Measurements from ENCODE around the gene AFF3. TPM values are rescaled to one million over a fixed set of nuclear protein-coding genes. Genes with fewer than 3 reads are reported as not detected.

Gene AFF3
- total and polyA plus RNA-seq, 5 donors = 4.0 to 22.0 (median 17.8) TPM

GRCh38 chr2:99555404-99555803 lies 587.0 kb downstream of the AFF3 start:
- no peak for ATAC-seq
- H3K9me3 ChIP-seq (ENCODE audit: control insufficient read depth, low read length) = no peaks in the 10 kb centered on the region
- H3K4me1 ChIP-seq (ENCODE audit: control insufficient read depth, insufficient read depth, low read length) = no peaks in the 10 kb centered on the region
- no peak for DNase-seq
- no peak overlapping the region for H3K27ac ChIP-seq (ENCODE audit: low read length)
- WGBS = 75% methylated on average over 2 of the region's 2 CpGs
- intact Hi-C loops (cut with DNase I) = loop anchor here (5.0 kb wide), 3 partner anchors 687 to 702 kb away; no protein-coding TSS in a partner anchor
- no peak overlapping the region for H3K4me3 ChIP-seq (ENCODE audit: low read length)
- no peaks in the 10 kb centered on the region for H3K27me3 ChIP-seq (ENCODE audit: control insufficient read depth, insufficient read depth)

DNA sequence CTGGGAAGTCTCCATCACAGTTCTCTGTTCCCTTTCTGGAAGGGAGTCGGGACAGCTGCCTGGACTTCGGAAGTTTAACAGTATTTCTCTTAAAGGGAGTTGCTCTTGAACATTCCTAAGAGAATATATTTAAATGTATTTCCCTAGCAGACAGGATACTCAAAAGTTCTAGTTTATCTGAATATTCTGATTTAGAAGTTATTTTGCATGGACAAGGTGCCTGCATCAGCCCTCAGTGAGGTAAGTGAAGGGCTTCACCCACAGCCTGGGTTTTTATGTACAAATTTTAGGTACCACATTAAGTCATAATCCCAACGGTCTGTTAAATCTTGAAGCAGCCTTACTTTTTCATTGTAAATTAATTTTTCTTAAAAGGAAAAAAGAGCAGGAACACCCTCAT lies 587.5 kb downstream of the AFF3 start:
- intact Hi-C loops (cut with DNase I) = loop anchor here (5.0 kb wide), 3 partner anchors 687 to 702 kb away; no protein-coding TSS in a partner anchor
- DNase-seq = no peak
- 74% methylated on average over 3 of the region's 3 CpGs for WGBS
- Histone ChIP-seq H3K9me3 (ENCODE audit: control insufficient read depth, low read length) (no peaks in the 10 kb centered on the region), H3K4me1 (ENCODE audit: control insufficient read depth, insufficient read depth, low read length) (no peaks in the 10 kb centered on the region), H3K27me3 (ENCODE audit: control insufficient read depth, insufficient read depth) (no peaks in the 10 kb centered on the region), H3K27ac (ENCODE audit: low read length) (no peak overlapping the region), H3K4me3 (ENCODE audit: low read length) (no peak overlapping the region)
- no peak for ATAC-seq

DNA sequence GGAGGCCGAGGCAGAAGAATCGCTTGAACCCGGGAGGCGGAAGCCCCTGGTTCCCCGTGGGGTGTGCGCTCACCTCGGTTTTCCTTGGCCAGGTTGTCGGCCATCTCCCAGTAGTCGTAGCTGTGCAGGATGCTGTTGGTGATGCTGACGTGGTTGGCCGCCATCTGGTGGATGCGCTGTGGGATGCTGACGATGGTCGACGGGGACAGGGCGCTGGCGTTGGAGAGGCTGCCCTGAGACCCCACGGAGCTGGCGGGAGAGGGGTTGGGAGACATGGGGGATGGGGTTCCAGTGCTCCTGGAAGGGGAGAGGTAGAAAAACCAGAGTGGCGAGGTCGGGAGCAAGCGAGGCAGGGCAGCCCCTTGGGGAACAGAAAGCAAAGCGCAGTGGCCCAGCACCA lies 588.2 kb downstream of the AFF3 start:
- Histone ChIP-seq H3K27ac (ENCODE audit: low read length) (no peak overlapping the region), H3K27me3 (ENCODE audit: control insufficient read depth, insufficient read depth) (no peaks in the 10 kb centered on the region), H3K9me3 (ENCODE audit: control insufficient read depth, low read length) (no peaks in the 10 kb centered on the region), H3K4me1 (ENCODE audit: control insufficient read depth, insufficient read depth, low read length) (no peaks in the 10 kb centered on the region), H3K4me3 (ENCODE audit: low read length) (no peak overlapping the region)
- DNase-seq (no peak), ATAC-seq (no peak)
- 67% methylated on average over 23 of the region's 23 CpGs for WGBS
- intact Hi-C loops (cut with DNase I) = no loop called here

- Histone ChIP-seq H3K9me3 (ENCODE audit: control insufficient read depth, low read length) (no peaks in the 10 kb centered on the region), H3K27ac (ENCODE audit: low read length) (no peak overlapping the region), H3K4me3 (ENCODE audit: low read length) (no peak overlapping the region), H3K4me1 (ENCODE audit: control insufficient read depth, insufficient read depth, low read length) (no peaks in the 10 kb centered on the region), H3K27me3 (ENCODE audit: control insufficient read depth, insufficient read depth) (no peaks in the 10 kb centered on the region)
- WGBS = 73% methylated on average over 2 of the region's 2 CpGs
- ATAC-seq (peak; percentile 39 to 64), DNase-seq (peak in 2 of 3 donors; percentile 56 to 80)
- intact Hi-C loops (cut with DNase I) = no loop called here
These were observed 589.9 kb downstream of the AFF3 start for GRCh38 chr2:99552529-99552928.

- Histone ChIP-seq H3K4me3 (ENCODE audit: low read length) (no peak overlapping the region), H3K27me3 (ENCODE audit: control insufficient read depth, insufficient read depth) (no peaks in the 10 kb centered on the region), H3K9me3 (ENCODE audit: control insufficient read depth, low read length) (no peaks in the 10 kb centered on the region), H3K27ac (ENCODE audit: low read length) (no peak overlapping the region), H3K4me1 (ENCODE audit: control insufficient read depth, insufficient read depth, low read length) (no peaks in the 10 kb centered on the region)
- 73% methylated on average over 5 of the region's 5 CpGs for WGBS
- no peak for ATAC-seq
- intact Hi-C loops (cut with DNase I) = no loop called here
- no peak for DNase-seq
These were observed 592.0 kb downstream of the AFF3 start for GRCh38 chr2:99550368-99550767.

DNA sequence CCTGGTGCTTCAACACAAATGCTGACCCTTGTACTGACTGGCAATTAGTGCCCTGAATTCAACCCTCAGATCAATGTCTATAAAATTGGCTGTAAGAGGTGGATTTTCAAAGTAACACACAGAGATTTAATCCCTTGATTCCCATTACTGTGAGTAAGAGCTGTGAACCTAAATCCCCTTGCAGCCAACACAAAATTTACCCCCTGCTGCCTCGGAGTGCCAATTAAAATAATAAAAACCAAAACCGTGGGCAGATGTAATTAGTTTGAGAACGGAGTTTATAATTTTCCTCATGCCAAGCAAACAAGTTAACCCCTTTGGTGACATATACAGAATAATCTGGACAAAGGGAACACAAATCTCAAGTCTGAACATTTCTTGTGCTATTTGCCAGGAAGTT lies 596.8 kb downstream of the AFF3 start:
- intact Hi-C loops (cut with DNase I) = no loop called here
- Histone ChIP-seq H3K9me3 (ENCODE audit: control insufficient read depth, low read length) (no peaks in the 10 kb centered on the region), H3K4me1 (ENCODE audit: control insufficient read depth, insufficient read depth, low read length) (no peaks in the 10 kb centered on the region), H3K27ac (ENCODE audit: low read length) (no peak overlapping the region), H3K4me3 (ENCODE audit: low read length) (no peak overlapping the region), H3K27me3 (ENCODE audit: control insufficient read depth, insufficient read depth) (no peaks in the 10 kb centered on the region)
- ATAC-seq = no peak
- DNase-seq = no peak
- 58% methylated on average over 3 of the region's 3 CpGs for WGBS

DNA sequence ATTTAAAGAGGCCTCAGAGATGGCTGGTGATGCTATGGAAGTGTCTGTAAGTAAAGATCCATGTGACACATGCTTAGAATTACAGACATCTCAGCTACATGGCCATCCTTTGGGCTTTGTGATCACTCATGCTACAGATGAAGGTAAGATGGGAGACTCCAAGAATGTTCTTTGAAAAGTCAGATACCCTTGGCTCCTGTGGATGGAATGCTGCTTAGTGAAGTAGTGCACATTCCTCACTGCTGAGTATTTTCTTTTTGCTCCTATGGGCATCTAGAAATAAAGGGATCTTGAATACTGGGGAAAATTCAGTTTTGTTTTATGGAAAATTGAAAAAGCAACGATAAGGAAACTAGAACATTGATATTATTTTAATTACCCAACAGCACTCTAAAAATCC lies 597.3 kb downstream of the AFF3 start:
- no peak overlapping the region for H3K4me3 ChIP-seq (ENCODE audit: low read length)
- DNase-seq = no peak
- H3K27ac ChIP-seq (ENCODE audit: low read length) = no peak overlapping the region
- no peaks in the 10 kb centered on the region for H3K9me3 ChIP-seq (ENCODE audit: control insufficient read depth, low read length)
- H3K4me1 ChIP-seq (ENCODE audit: control insufficient read depth, insufficient read depth, low read length) = no peaks in the 10 kb centered on the region
- H3K27me3 ChIP-seq (ENCODE audit: control insufficient read depth, insufficient read depth) = no peaks in the 10 kb centered on the region
- 78% methylated on average over 1 of the region's 1 CpG for whole genome bisulfite sequencing
- ATAC-seq = no peak
- intact Hi-C loops (cut with DNase I) = no loop called here

DNA sequence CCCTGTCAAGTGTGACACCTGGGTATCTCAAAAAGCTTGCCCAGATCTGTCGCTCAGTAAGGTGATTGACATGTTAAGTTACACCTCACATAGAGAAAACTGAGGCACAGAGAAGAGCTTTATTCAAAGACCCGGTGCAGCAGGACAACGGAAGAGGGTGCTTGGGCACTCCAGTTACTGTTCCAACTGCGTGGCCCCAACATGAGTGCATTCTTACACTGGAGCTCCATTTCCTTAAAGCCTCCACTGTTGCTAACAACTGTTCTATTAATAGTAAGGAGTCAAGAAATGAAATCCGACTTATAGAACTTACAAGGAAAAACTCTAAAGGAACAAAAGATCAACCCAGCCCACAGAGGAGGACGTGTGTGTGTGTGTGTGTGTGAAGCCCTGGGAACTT lies 597.8 kb downstream of the AFF3 start:
- no peak for DNase-seq
- WGBS = 70% methylated on average over 6 of the region's 6 CpGs
- intact Hi-C loops (cut with DNase I) = no loop called here
- H3K27ac ChIP-seq (ENCODE audit: low read length) = no peak overlapping the region
- H3K9me3 ChIP-seq (ENCODE audit: control insufficient read depth, low read length) = no peaks in the 10 kb centered on the region
- H3K27me3 ChIP-seq (ENCODE audit: control insufficient read depth, insufficient read depth) = no peaks in the 10 kb centered on the region
- ATAC-seq = no peak
- no peaks in the 10 kb centered on the region for H3K4me1 ChIP-seq (ENCODE audit: control insufficient read depth, insufficient read depth, low read length)
- no peak overlapping the region for H3K4me3 ChIP-seq (ENCODE audit: low read length)

DNA sequence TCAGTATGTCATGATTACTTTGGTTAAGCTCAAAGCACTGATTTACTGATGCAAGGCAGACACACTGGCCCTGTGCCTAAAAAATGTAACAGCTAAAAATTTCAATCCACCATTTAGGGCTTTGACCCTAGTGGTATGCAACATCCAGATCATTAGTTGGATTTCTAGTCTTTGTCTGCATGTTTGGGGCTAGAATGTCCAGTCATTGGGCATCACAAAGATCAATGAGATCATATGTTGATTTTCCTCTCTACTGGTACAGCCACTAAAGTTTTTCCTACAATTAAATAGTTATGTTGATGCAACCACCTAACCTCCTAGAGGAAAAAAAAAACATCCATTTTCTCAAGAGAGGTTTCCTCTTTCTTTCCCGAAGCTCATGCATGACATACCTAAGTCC lies 599.1 kb downstream of the AFF3 start:
- no peak overlapping the region for H3K4me3 ChIP-seq (ENCODE audit: low read length)
- no peak for DNase-seq
- intact Hi-C loops (cut with DNase I) = no loop called here
- ATAC-seq = no peak
- H3K9me3 ChIP-seq (ENCODE audit: control insufficient read depth, low read length) = no peaks in the 10 kb centered on the region
- WGBS = 61% methylated on average over 1 of the region's 1 CpG
- H3K27ac ChIP-seq (ENCODE audit: low read length) = no peak overlapping the region
- no peaks in the 10 kb centered on the region for H3K27me3 ChIP-seq (ENCODE audit: control insufficient read depth, insufficient read depth)
- H3K4me1 ChIP-seq (ENCODE audit: control insufficient read depth, insufficient read depth, low read length) = no peaks in the 10 kb centered on the region

DNA sequence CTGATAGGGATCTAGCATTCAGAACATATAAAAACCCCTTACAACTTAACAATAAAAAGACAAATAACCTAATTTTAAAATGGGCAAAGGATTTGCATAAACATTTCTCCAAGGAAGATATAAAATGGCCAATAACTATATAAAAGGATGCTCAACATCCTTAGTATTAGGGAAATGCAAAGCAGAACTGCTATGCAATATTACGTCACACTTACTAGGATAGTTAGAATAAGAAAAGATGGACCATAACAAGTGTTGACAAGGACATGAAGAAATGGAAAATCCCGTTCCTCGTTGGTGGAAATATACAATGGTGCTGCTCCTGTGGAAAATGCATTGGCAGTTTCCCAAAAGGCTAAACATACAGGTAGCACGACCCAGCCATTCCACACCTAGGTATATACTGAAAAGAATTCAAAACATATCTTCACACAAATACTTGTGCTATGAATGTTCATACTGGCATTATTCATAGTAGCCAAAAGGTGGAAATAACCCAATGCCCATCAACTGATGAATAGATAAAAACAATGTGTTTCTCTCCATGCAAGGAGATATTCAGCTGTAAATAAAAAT lies 604.4 kb downstream of the AFF3 start:
- intact Hi-C loops (cut with DNase I) = no loop called here
- Histone ChIP-seq H3K4me3 (ENCODE audit: low read length) (no peak overlapping the region), H3K9me3 (ENCODE audit: control insufficient read depth, low read length) (no peaks in the 10 kb centered on the region), H3K27me3 (ENCODE audit: control insufficient read depth, insufficient read depth) (no peaks in the 10 kb centered on the region), H3K27ac (ENCODE audit: low read length) (no peak overlapping the region), H3K4me1 (ENCODE audit: control insufficient read depth, insufficient read depth, low read length) (no peaks in the 10 kb centered on the region)
- DNase-seq (no peak), ATAC-seq (no peak)
- 87% methylated on average over 4 of the region's 4 CpGs for WGBS

DNA sequence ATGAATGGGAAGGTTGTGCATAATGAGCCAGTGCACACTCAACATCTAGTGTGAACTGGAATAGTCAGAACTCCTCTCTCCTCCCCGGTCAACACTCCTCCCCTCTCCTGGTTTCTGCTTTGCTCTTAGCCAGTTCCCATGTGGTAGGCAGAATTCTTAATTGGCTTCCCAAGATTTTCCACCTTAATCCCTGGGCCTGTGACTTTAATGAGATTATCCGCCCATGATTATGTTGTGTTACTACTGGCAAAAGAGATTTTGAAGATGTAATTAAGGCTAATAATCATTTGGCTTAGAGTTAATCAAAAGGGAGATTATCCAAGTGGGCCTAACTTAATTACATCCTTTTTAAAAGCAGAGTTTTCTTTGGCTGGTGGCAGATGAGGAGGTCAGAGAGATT lies 618.3 kb downstream of the AFF3 start:
- no peaks in the 10 kb centered on the region for H3K27me3 ChIP-seq (ENCODE audit: control insufficient read depth, insufficient read depth)
- DNase-seq (no peak), ATAC-seq (no peak)
- WGBS = 73% methylated on average over 2 of the region's 2 CpGs
- intact Hi-C loops (cut with DNase I) = no loop called here
- H3K4me1 ChIP-seq (ENCODE audit: control insufficient read depth, insufficient read depth, low read length) = no peaks in the 10 kb centered on the region
- H3K27ac ChIP-seq (ENCODE audit: low read length) = no peak overlapping the region
- H3K4me3 ChIP-seq (ENCODE audit: low read length) = no peak overlapping the region
- H3K9me3 ChIP-seq (ENCODE audit: control insufficient read depth, low read length) = no peaks in the 10 kb centered on the region

- no peaks in the 10 kb centered on the region for H3K27me3 ChIP-seq (ENCODE audit: control insufficient read depth, insufficient read depth)
- no peak overlapping the region for H3K4me3 ChIP-seq (ENCODE audit: low read length)
- no peaks in the 10 kb centered on the region for H3K4me1 ChIP-seq (ENCODE audit: control insufficient read depth, insufficient read depth, low read length)
- intact Hi-C loops (cut with DNase I) = no loop called here
- DNase-seq (no peak), ATAC-seq (no peak)
- no peaks in the 10 kb centered on the region for H3K9me3 ChIP-seq (ENCODE audit: control insufficient read depth, low read length)
- no peak overlapping the region for H3K27ac ChIP-seq (ENCODE audit: low read length)
- WGBS = 95% methylated on average over 2 of the region's 2 CpGs
These were observed 620.2 kb downstream of the AFF3 start for GRCh38 chr2:99522157-99522556.

Data from right cardiac atrium (tissue), 5 donors.